H1 (cell line): ENCODE results near the gene MEN1. TPM values are rescaled to one million over a fixed set of nuclear protein-coding genes. Genes with fewer than 3 reads are reported as not detected.

Experiments
- CTCF ChIA-PET: fragments of 300-600 bp; sonication (Branson Sonifier 250); formaldehyde crosslinking; loops from one replicate; lab custom pipeline; 2021; ENCODE audit not compliant: partially characterized antibody; lab: Charles Lee
- POLR2A ChIA-PET: fragments of 300-600 bp; sonication (Branson Sonifier 250); formaldehyde crosslinking; loops from one replicate; lab custom pipeline; 2021; ENCODE audit warnings: inconsistent platforms; ENCODE audit not compliant: partially characterized antibody; lab: Charles Lee
- DNase-seq, 2 experiments: peaks; one replicate each; pipeline versions ENCODE4 v3.0.0 to v3.0.0-alpha.2; 2010 to 2022; ENCODE audit warnings: low spot score in 2 of 2, low read depth in 1 of 2, mixed read lengths in 1 of 2
- FAIRE-seq: peaks from 2 replicates; lab custom pipeline; 2011; peaks lifted over from hg19 to GRCh38; lab: Jason Lieb, UNC
- H2AFZ ChIP-seq: 2 replicates; pipeline ENCODE4 v1.8.1; 2012; ENCODE audit warnings: low read length, inconsistent platforms
- H2AK5ac ChIP-seq: 2 replicates; pipeline ENCODE4 v1.6.1; 2013; ENCODE audit warnings: low read depth, low read length
- H2BK120ac ChIP-seq: replicated peaks from 2 replicates; pipeline ENCODE3; 2013; ENCODE audit warnings: low read depth, low read length, inconsistent platforms
- H2BK12ac ChIP-seq: 2 replicates; pipeline ENCODE4 v1.6.1; 2013; ENCODE audit warnings: low read depth, low read length
- H2BK15ac ChIP-seq: 2 replicates; pipeline ENCODE4 v1.6.1; 2013; ENCODE audit warnings: low read length
- H2BK20ac ChIP-seq: 2 replicates; pipeline ENCODE4 v1.6.1; 2013; ENCODE audit warnings: low read length
- H2BK5ac ChIP-seq: 2 replicates; pipeline ENCODE4 v1.6.1; 2013; ENCODE audit warnings: low read depth, low read length
- H3K14ac ChIP-seq: 2 replicates; pipeline ENCODE4 v1.6.1; 2013; ENCODE audit warnings: inconsistent platforms; ENCODE audit not compliant: insufficient read length
- H3K18ac ChIP-seq: 2 replicates; pipeline ENCODE4 v1.6.1; 2013; ENCODE audit warnings: low read length; ENCODE audit errors: extremely low read depth
- H3K23ac ChIP-seq: 2 replicates; pipeline ENCODE4 v1.6.1; 2013; ENCODE audit warnings: inconsistent platforms; ENCODE audit not compliant: insufficient read length
- H3K23me2 ChIP-seq: 2 replicates; pipeline ENCODE4 v1.6.1; 2013; ENCODE audit warnings: low read depth, low read length
- H3K27ac ChIP-seq: 2 replicates; pipeline ENCODE4 v1.6.1; 2011; ENCODE audit warnings: low read depth, low read length, inconsistent platforms
- H3K27me3 ChIP-seq, 4 experiments: replicated peaks in 1 of 4; 1 replicate in 1 of 4; 2 replicates in 3 of 4; pipeline versions ENCODE4 v1.6.1 to v1.8.1; 2011 to 2013; ENCODE audit warnings: low read length in 3 of 4, mild to moderate bottlenecking in 3 of 4, inconsistent platforms in 2 of 4, mixed read lengths in 2 of 4, moderate library complexity in 1 of 4; ENCODE audit not compliant: control insufficient read depth in 3 of 4, insufficient read depth in 3 of 4; ENCODE audit errors: extremely low read depth in 1 of 4
- H3K36me3 ChIP-seq, 4 experiments: 2 replicates each; pipeline versions ENCODE4 v1.6.1 to v1.8.1; 2011 to 2013; ENCODE audit warnings: mild to moderate bottlenecking in 4 of 4, low read length in 3 of 4, moderate library complexity in 2 of 4, control low read depth in 1 of 4, inconsistent platforms in 1 of 4; ENCODE audit not compliant: insufficient read depth in 4 of 4, control insufficient read depth in 2 of 4
- H3K4ac ChIP-seq: replicated peaks from 2 replicates; pipeline ENCODE3; 2013; ENCODE audit warnings: low read length, low read depth, mixed read lengths, inconsistent platforms; ENCODE audit not compliant: insufficient read length
- H3K4me1 ChIP-seq, 4 experiments: replicated peaks in 1 of 4; 1 replicate in 1 of 4; 2 replicates in 3 of 4; pipeline versions ENCODE4 v1.6.1 to v1.8.1; 2011 to 2013; ENCODE audit warnings: low read length in 3 of 4, inconsistent platforms in 2 of 4, mixed read lengths in 1 of 4; ENCODE audit not compliant: insufficient read depth in 4 of 4, control insufficient read depth in 3 of 4
- H3K4me2 ChIP-seq, 2 experiments: 2 replicates each; pipeline versions ENCODE4 v1.6.1 to v1.8.1; 2011 to 2013; ENCODE audit warnings: low read depth in 2 of 2, low read length in 2 of 2, control low read depth in 1 of 2, inconsistent platforms in 1 of 2, mild to moderate bottlenecking in 1 of 2; ENCODE audit not compliant: insufficient read depth in 1 of 2
- H3K4me3 ChIP-seq, 4 experiments: fragments of 200-600, 300-600 bp in 1 of 4; sonication (generic), shearing (Covaris generic), sonication (Bioruptor Twin) in 1 of 4; 2 replicates each; pipeline versions ENCODE4 v1.5.1 to v1.8.1; 2011 to 2016; ENCODE audit warnings: low read length in 4 of 4, low read depth in 3 of 4, control low read depth in 2 of 4, inconsistent platforms in 2 of 4, mild to moderate bottlenecking in 2 of 4, mixed read lengths in 1 of 4, moderate library complexity in 1 of 4; ENCODE audit not compliant: insufficient read depth in 2 of 4; ENCODE audit errors: extremely low read depth in 1 of 4
- H3K56ac ChIP-seq: replicated peaks from 2 replicates; pipeline ENCODE3; 2013; ENCODE audit warnings: low read depth, mild to moderate bottlenecking, mixed read lengths, low read length, inconsistent platforms; ENCODE audit not compliant: insufficient read length
- H3K79me1 ChIP-seq: 2 replicates; pipeline ENCODE4 v1.6.1; 2013; ENCODE audit warnings: low read depth, low read length, control low read depth
- H3K79me2 ChIP-seq, 2 experiments: 2 replicates each; pipeline versions ENCODE4 v1.6.1 to v1.8.1; 2012 to 2013; ENCODE audit warnings: low read length in 2 of 2, mild to moderate bottlenecking in 2 of 2, inconsistent platforms in 1 of 2; ENCODE audit not compliant: insufficient read depth in 2 of 2, control insufficient read depth in 1 of 2
- H3K9ac ChIP-seq, 4 experiments: replicated peaks in 1 of 4; 1 replicate in 1 of 4; 2 replicates in 3 of 4; pipeline versions ENCODE4 v1.6.1 to v1.8.1; 2011 to 2013; ENCODE audit warnings: low read depth in 3 of 4, low read length in 3 of 4, control low read depth in 2 of 4, mild to moderate bottlenecking in 2 of 4, moderate library complexity in 2 of 4, inconsistent platforms in 1 of 4; ENCODE audit errors: extremely low read depth in 1 of 4
- H3K9me3 ChIP-seq, 2 experiments: 2 replicates each; pipeline versions ENCODE4 v1.6.1 to v1.8.1; 2012 to 2013; ENCODE audit warnings: mild to moderate bottlenecking in 2 of 2, moderate library complexity in 2 of 2, control low read depth in 1 of 2, inconsistent platforms in 1 of 2, low read depth in 1 of 2, low read length in 1 of 2, mixed read lengths in 1 of 2; ENCODE audit not compliant: insufficient read depth in 2 of 2
- H4K20me1 ChIP-seq, 2 experiments: replicated peaks in 1 of 2; 2 replicates each; pipeline versions ENCODE3 to v1.8.1; 2011 to 2013; ENCODE audit warnings: inconsistent platforms in 2 of 2, low read length in 2 of 2, mild to moderate bottlenecking in 1 of 2; ENCODE audit not compliant: insufficient read depth in 2 of 2, control insufficient read depth in 1 of 2
- H4K5ac ChIP-seq: 2 replicates; pipeline ENCODE4 v1.6.1; 2013; ENCODE audit warnings: low read length, low read depth, mixed read lengths, inconsistent platforms; ENCODE audit not compliant: insufficient read length
- H4K8ac ChIP-seq: 2 replicates; pipeline ENCODE4 v1.8.0; 2013; ENCODE audit warnings: mild to moderate bottlenecking, moderate library complexity, low read length, inconsistent platforms; ENCODE audit not compliant: insufficient read depth; ENCODE audit errors: extremely low read depth
- H4K91ac ChIP-seq: replicated peaks from 2 replicates; pipeline ENCODE3; 2013; ENCODE audit warnings: low read length, mixed read lengths, inconsistent platforms; ENCODE audit not compliant: insufficient read length
- ASH2L ChIP-seq: fragments of 200-600, 300-600 bp; sonication (generic); IDR thresholded peaks from one replicate; pipeline ENCODE4 v1.7.1; 2017; ENCODE audit warnings: low read length
- BRCA1 ChIP-seq: IDR thresholded peaks from 2 replicates; pipeline ENCODE4 v1.6.1; 2012; ENCODE audit warnings: low read depth, low read length, improper control_type of control experiment
- CHD2 ChIP-seq: IDR thresholded peaks from 2 replicates; pipeline ENCODE4 v1.6.1; 2012; ENCODE audit warnings: low read length, improper control_type of control experiment
- CREB1 ChIP-seq: IDR thresholded peaks from 2 replicates; pipeline ENCODE4 v1.6.1; 2012; ENCODE audit warnings: inconsistent platforms
- EP300 ChIP-seq, 2 experiments: IDR thresholded peaks; 1 replicate in 1 of 2; 2 replicates in 1 of 2; pipeline ENCODE4 v1.6.1; 2011 to 2012; ENCODE audit warnings: low read depth in 2 of 2, low read length in 2 of 2, mild to moderate bottlenecking in 2 of 2, borderline replicate concordance in 1 of 2, inconsistent platforms in 1 of 2, moderate library complexity in 1 of 2
- HDAC6 ChIP-seq: IDR thresholded peaks from one replicate; pipeline ENCODE4 v1.7.1; 2012; ENCODE audit warnings: low read depth, mild to moderate bottlenecking, inconsistent platforms, low read length, moderate library complexity
- KDM4A ChIP-seq: IDR thresholded peaks from one replicate; pipeline ENCODE4 v1.7.1; 2012; ENCODE audit warnings: low read depth, mild to moderate bottlenecking, moderate library complexity, low read length, inconsistent platforms; ENCODE audit not compliant: severe bottlenecking
- POU5F1 ChIP-seq: IDR thresholded peaks from 2 replicates; pipeline ENCODE4 v1.6.1; 2011; ENCODE audit warnings: low read depth, mild to moderate bottlenecking, low read length, moderate library complexity
- SIN3A ChIP-seq, 2 experiments: IDR thresholded peaks in 1 of 2; conservative IDR thresholded peaks in 1 of 2; 2 replicates each; pipeline ENCODE4 v1.6.1; 2011 to 2012; ENCODE audit warnings: low read length in 2 of 2, improper control_type of control experiment in 1 of 2, low read depth in 1 of 2, mild to moderate bottlenecking in 1 of 2
- SIRT6 ChIP-seq: IDR thresholded peaks from one replicate; pipeline ENCODE4 v1.7.1; 2012; ENCODE audit warnings: low read length, inconsistent platforms
- SRF ChIP-seq: IDR thresholded peaks from 2 replicates; pipeline ENCODE4 v1.6.1; 2011; ENCODE audit warnings: mild to moderate bottlenecking, low read depth, low read length, moderate library complexity
- TBP ChIP-seq: IDR thresholded peaks from 2 replicates; pipeline ENCODE4 v1.6.1; 2011; ENCODE audit warnings: low read depth, low read length, improper control_type of control experiment
- WGBS, 2 experiments: shearing (Covaris generic) in 1 of 2; methylation state at CpG; one replicate each; pipeline versions ENCODE4 v1.1.6 to v1.1.7; 2013 to 2015; ENCODE audit warnings: low lambda C conversion rate in 2 of 2, mixed read lengths in 2 of 2, inconsistent platforms in 1 of 2, low coverage in 1 of 2, missing lambda C conversion rate in 1 of 2; ENCODE audit not compliant: insufficient replicate concordance in 2 of 2, insufficient coverage in 1 of 2, insufficient read length in 1 of 2; ENCODE audit errors: extremely low coverage in 1 of 2, missing lambda C conversion rate in 1 of 2; 5-methylcytosine and 5-hydroxymethylcytosine counted together
- polyA plus RNA-seq, 7 experiments: library from polyadenylated mRNA; depleted of rRNA in 3 of 7; stranded (reverse) in 5 of 7; unstranded in 2 of 7; fragments of >200 nt in 5 of 7; fragments of 200-250 nt in 2 of 7; gene quantifications; 1 replicate in 5 of 7; 2 replicates in 1 of 7; 4 replicates in 1 of 7; pipeline versions ENCODE4 v1.2.1 to v1.2.3, GENCODE V29; 2011 to 2013; ENCODE audit warnings: missing spikeins in 2 of 7, mixed read lengths in 2 of 7
- total RNA-seq: library from RNA; stranded (reverse); fragmentation: NEBNext Ultra II Directional; extraction: Animal tissue kit (Norgen Biotek cat#: 25700); gene quantifications from 2 replicates; pipeline ENCODE4 v1.2.1, GENCODE V29; 2021

MEN1 gene
- total and polyA plus RNA-seq, 2 of the 8 experiments (the other 6 are each of a cell fraction or from before 2014, with no cell fraction given), result 47.2 to 56.3 TPM

DNA sequence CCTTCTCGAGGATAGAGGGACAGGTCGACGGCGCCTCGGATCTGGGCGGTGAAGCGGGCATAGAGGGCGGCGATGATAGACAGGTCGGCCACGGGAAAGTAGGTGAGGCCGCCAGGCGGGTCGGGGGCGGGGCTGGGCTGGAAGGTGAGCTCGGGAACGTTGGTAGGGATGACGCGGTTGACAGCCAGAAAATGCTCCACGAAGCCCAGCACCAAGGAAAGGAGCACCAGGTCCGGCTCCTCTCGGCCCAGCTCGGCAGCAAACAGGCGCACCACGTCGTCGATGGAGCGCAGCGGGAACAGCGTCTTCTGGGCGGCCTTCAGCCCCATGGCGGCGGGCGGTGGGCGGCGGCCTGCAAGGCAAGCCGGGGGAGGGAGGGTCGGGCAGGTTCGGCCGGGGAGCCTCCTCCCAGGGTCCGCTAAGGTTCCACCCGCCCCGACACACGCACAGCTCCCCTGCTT, 540 bp downstream of the MEN1 start:
- Histone ChIP-seq H3K14ac (no peak overlapping the region), H3K4me2 (peak overlapping the region; percentile 91 to 94), H4K20me1 (peaks cover 0 to 9% of the 10 kb centered on the region in 2 experiments), H3K27ac (no peak overlapping the region), H3K4ac (no peak overlapping the region), H3K9me3 (no peaks in the 10 kb centered on the region), H3K79me1 (peaks cover 2% of the 10 kb centered on the region), H2BK15ac (no peak overlapping the region), H4K5ac (no peak overlapping the region), H3K9ac (peak overlapping the region in 1 of 4 experiments; percentile 38; a peak in 3 of 7 replicates), H2AFZ (no peak overlapping the region), H2BK12ac (no peak overlapping the region), H3K23ac (no peak overlapping the region), H3K56ac (no peak overlapping the region), H2AK5ac (no peak overlapping the region), H2BK5ac (no peak overlapping the region; the same call in 1 of the 2 replicates), H3K27me3 (no peaks in the 10 kb centered on the region), H3K18ac (no peak overlapping the region), H3K4me3 (peak overlapping the region; percentile 64 to 93 (median 81)), H3K23me2 (peaks cover 8% of the 10 kb centered on the region; the same call in 1 of the 2 replicates), H3K4me1 (peaks cover 0 to 7% (median 3%) of the 10 kb centered on the region in 4 experiments; a peak in 5 of 7 replicates), H4K8ac (no peak overlapping the region), H3K36me3 (peaks cover 4 to 10% (median 7%) of the 10 kb centered on the region in 4 experiments; a peak in 6 of 8 replicates), H2BK120ac (no peak overlapping the region), H2BK20ac (no peak overlapping the region), H3K79me2 (no peaks in the 10 kb centered on the region; a peak in 1 of 4 replicates), H4K91ac (no peak overlapping the region)
- DNase-seq, result peak in 1 of 2 experiments; percentile 71
- ChIA-PET POLR2A (interaction anchor here (0.7 to 2.6 kb wide), 10 partner anchors 12 to 307 kb away, joined by 3 to 13 read pairs (median 3); partner anchors contain the start of genes CDC42BPG, SF1 and ZNHIT2), CTCF (interaction anchor here (0.6 to 4.0 kb wide), 9 partner anchors 13 to 383 kb away, joined by 3 to 24 read pairs (median 4); partner anchors contain the start of gene ARL2)
- TF ChIP-seq HDAC6, result no peak
- TF ChIP-seq SIN3A (conservative IDR thresholded peaks at IDR 0.05 in 1 of 2, IDR thresholded peaks at IDR 0.05 in 1 of 2; ENCODE audit: low read depth in 1 of 2, low read length in 2 of 2), result peak; percentile 66 to 88; a peak in 3 of 4 replicates
- peak; percentile 27 for TF ChIP-seq ASH2L
- TF ChIP-seq SRF, result no peak
- no peak for TF ChIP-seq SIRT6
- 0 out of 2 replicates have a peak, but pooled peaks have one; percentile 9 for TF ChIP-seq TBP
- TF ChIP-seq KDM4A, result peak; percentile 32
- TF ChIP-seq CREB1, result peak; percentile 30; the same call in 1 of the 2 replicates
- TF ChIP-seq CHD2, result no peak
- no peak for TF ChIP-seq EP300 (IDR thresholded peaks at IDR 0.05; ENCODE audit: borderline replicate concordance in 1 of 2, low read depth in 2 of 2, low read length in 2 of 2)
- no peak for TF ChIP-seq POU5F1
- no peak for TF ChIP-seq BRCA1
- WGBS, 2 experiments, result 5% methylated on average over 15 of the region's 44 CpGs; no CpG with 5 or more reads in 1 of the 2 experiments
- no peak for FAIRE-seq
